ENCODE measurements around the gene AKR1B15. TPM values are rescaled to one million over a fixed set of nuclear protein-coding genes. Genes with fewer than 3 reads are reported as not detected.

AKR1B15 gene
- total RNA-seq, 2 donors from 2014 or later, result not detected

- Mint-ChIP-seq H3K9me3 (no peaks in the 10 kb centered on the region), H3K27ac (no peak overlapping the region)
- WGBS, 2 experiments (ENCODE audit: insufficient coverage in 1 of 2, insufficient read length in 1 of 2), result 80 to 100% methylated on average over 1 of the region's 1 CpG
Observed at GRCh38 chr7:134509010-134509409, 39.9 kb upstream of the AKR1B15 start.

GRCh38 chr7:134510646-134511045, 38.3 kb upstream of the AKR1B15 start:
- Mint-ChIP-seq H3K9me3 (no peaks in the 10 kb centered on the region), H3K4me3 (no peak overlapping the region), H3K27ac (no peak overlapping the region), H3K27me3 (ENCODE audit: insufficient read depth) (peaks cover 10% of the 10 kb centered on the region), H3K4me1 (no peaks in the 10 kb centered on the region), H3K36me3 (ENCODE audit: low read depth) (no peaks in the 10 kb centered on the region)
- no peak overlapping the region for H3K9ac ChIP-seq (ENCODE audit: extremely low read depth, low read length, poor library complexity, severe bottlenecking)
- H3K9me3 ChIP-seq (ENCODE audit: control insufficient read depth, low read length), result no peaks in the 10 kb centered on the region
- no peak overlapping the region for H3K27ac ChIP-seq (ENCODE audit: low read depth, low read length)
- H3K4me3 ChIP-seq (ENCODE audit: low read length), result no peak overlapping the region
- H3K36me3 ChIP-seq (ENCODE audit: control insufficient read depth, insufficient read depth, low read length), result no peaks in the 10 kb centered on the region
- peaks cover 3% of the 10 kb centered on the region for H3K4me1 ChIP-seq (ENCODE audit: control insufficient read depth, insufficient read depth, low read length)
- TF ChIP-seq CTCF (conservative IDR thresholded peaks at IDR 0.05), result no peak
- peaks cover 2% of the 10 kb centered on the region for H3K27me3 ChIP-seq (ENCODE audit: control insufficient read depth, insufficient read depth, low read length, poor library complexity, severe bottlenecking)
- WGBS, 2 experiments (ENCODE audit: insufficient coverage in 1 of 2, insufficient read length in 1 of 2), result 87 to 89% methylated on average over 5 of the region's 5 CpGs
- no peak for DNase-seq

More at GRCh38 chr7:134509010-134509409, 39.9 kb upstream of the AKR1B15 start:
- Mint-ChIP-seq H3K27me3 (ENCODE audit: insufficient read depth) (peaks cover 7% of the 10 kb centered on the region), H3K4me3 (no peak overlapping the region), H3K36me3 (ENCODE audit: low read depth) (no peaks in the 10 kb centered on the region), H3K4me1 (no peaks in the 10 kb centered on the region)
- Histone ChIP-seq H3K36me3 (ENCODE audit: control insufficient read depth, insufficient read depth, low read length) (no peaks in the 10 kb centered on the region), H3K4me1 (ENCODE audit: control insufficient read depth, insufficient read depth, low read length) (peaks cover 3% of the 10 kb centered on the region), H3K4me3 (ENCODE audit: low read length) (no peak overlapping the region), H3K27ac (ENCODE audit: low read depth, low read length) (no peak overlapping the region), H3K27me3 (ENCODE audit: control insufficient read depth, insufficient read depth, low read length, poor library complexity, severe bottlenecking) (no peaks in the 10 kb centered on the region), H3K9ac (ENCODE audit: extremely low read depth, low read length, poor library complexity, severe bottlenecking) (no peak overlapping the region), H3K9me3 (ENCODE audit: control insufficient read depth, low read length) (no peaks in the 10 kb centered on the region)
- DNase-seq, result no peak
- no peak for TF ChIP-seq CTCF (conservative IDR thresholded peaks at IDR 0.05)

GRCh38 chr7:134512271-134512670, 36.6 kb upstream of the AKR1B15 start:
- H3K4me1 Mint-ChIP-seq, result no peaks in the 10 kb centered on the region
- H3K36me3 Mint-ChIP-seq (ENCODE audit: low read depth), result no peaks in the 10 kb centered on the region
- peaks cover 3% of the 10 kb centered on the region for H3K4me1 ChIP-seq (ENCODE audit: control insufficient read depth, insufficient read depth, low read length)
- no peak overlapping the region for H3K27ac Mint-ChIP-seq
- no peak overlapping the region for H3K27ac ChIP-seq (ENCODE audit: low read depth, low read length)
- H3K4me3 Mint-ChIP-seq, result no peak overlapping the region
- no peak overlapping the region for H3K9ac ChIP-seq (ENCODE audit: extremely low read depth, low read length, poor library complexity, severe bottlenecking)
- DNase-seq, result no peak
- no peak overlapping the region for H3K4me3 ChIP-seq (ENCODE audit: low read length)
- TF ChIP-seq CTCF (conservative IDR thresholded peaks at IDR 0.05), result no peak
- peaks cover 19% of the 10 kb centered on the region for H3K27me3 Mint-ChIP-seq (ENCODE audit: insufficient read depth)
- no peaks in the 10 kb centered on the region for H3K36me3 ChIP-seq (ENCODE audit: control insufficient read depth, insufficient read depth, low read length)
- no peaks in the 10 kb centered on the region for H3K9me3 Mint-ChIP-seq
- 88 to 100% methylated on average over 1 of the region's 1 CpG for WGBS, 2 experiments (ENCODE audit: insufficient coverage in 1 of 2, insufficient read length in 1 of 2)
- peaks cover 5% of the 10 kb centered on the region for H3K27me3 ChIP-seq (ENCODE audit: control insufficient read depth, insufficient read depth, low read length, poor library complexity, severe bottlenecking)
- no peaks in the 10 kb centered on the region for H3K9me3 ChIP-seq (ENCODE audit: control insufficient read depth, low read length)

Data from endodermal cell (in vitro differentiated cells).